CD14-positive monocyte (primary cell): Measurements from ENCODE around the gene SLC4A1. TPM values are rescaled to one million over a fixed set of nuclear protein-coding genes. Genes with fewer than 3 reads are reported as not detected.

ENCODE experiments used
- DNase-seq, 3 donors: peaks; one replicate each; pipeline ENCODE4 v3.0.0-alpha.2; 2011 to 2022
- H2AFZ ChIP-seq: 2 replicates; pipeline ENCODE4 v1.6.0; 2012; ENCODE audit warnings: mild to moderate bottlenecking, low read depth, low read length, inconsistent platforms; ENCODE audit not compliant: insufficient read depth, poor library complexity, severe bottlenecking
- H3K27ac ChIP-seq, 2 donors: 1 replicate in 1 of 2; 2 replicates in 1 of 2; pipeline ENCODE4 v1.5.1; 2012 to 2013; ENCODE audit warnings: low read length in 2 of 2, control low read depth in 1 of 2, inconsistent platforms in 1 of 2, low read depth in 1 of 2, mild to moderate bottlenecking in 1 of 2
- H3K27me3 ChIP-seq, 2 donors: one replicate each; pipeline versions ENCODE4 v1.6.0 to v1.6.1; 2011 to 2013; ENCODE audit warnings: low read length in 2 of 2; ENCODE audit not compliant: control insufficient read depth in 2 of 2, insufficient read depth in 2 of 2
- H3K36me3 ChIP-seq, 2 donors: replicated peaks in 1 of 2; 1 replicate in 1 of 2; 2 replicates in 1 of 2; pipeline versions ENCODE4 v1.5.1 to v1.6.1; 2012 to 2013; ENCODE audit warnings: low read length in 2 of 2, control low read depth in 1 of 2, inconsistent platforms in 1 of 2, mild to moderate bottlenecking in 1 of 2; ENCODE audit not compliant: insufficient read depth in 2 of 2, control insufficient read depth in 1 of 2
- H3K4me1 ChIP-seq, 2 donors: 1 replicate in 1 of 2; 2 replicates in 1 of 2; pipeline versions ENCODE4 v1.5.1 to v1.6.1; 2012 to 2013; ENCODE audit warnings: low read length in 2 of 2, control low read depth in 1 of 2, inconsistent platforms in 1 of 2, mild to moderate bottlenecking in 1 of 2, moderate library complexity in 1 of 2; ENCODE audit not compliant: insufficient read depth in 2 of 2, control insufficient read depth in 1 of 2
- H3K4me2 ChIP-seq: replicated peaks from 2 replicates; pipeline ENCODE3; 2012; ENCODE audit warnings: low read length, moderate library complexity, mild to moderate bottlenecking; ENCODE audit not compliant: poor library complexity, severe bottlenecking; ENCODE audit errors: extremely low read depth
- H3K4me3 ChIP-seq, 3 experiments: fragments of 200-600 bp in 1 of 3; sonication (generic) in 1 of 3; replicated peaks in 1 of 3; 1 replicate in 2 of 3; 2 replicates in 1 of 3; pipeline ENCODE4 v1.5.1; 2011 to 2013; ENCODE audit warnings: low read length in 3 of 3, mild to moderate bottlenecking in 3 of 3, control low read depth in 2 of 3, low read depth in 2 of 3, inconsistent platforms in 1 of 3, moderate library complexity in 1 of 3
- H3K79me2 ChIP-seq: 2 replicates; pipeline ENCODE4 v1.6.0; 2012; ENCODE audit warnings: mild to moderate bottlenecking, control low read depth, inconsistent platforms, low read length, moderate library complexity; ENCODE audit not compliant: insufficient read depth
- H3K9ac ChIP-seq: 2 replicates; pipeline ENCODE4 v1.6.0; 2017; ENCODE audit warnings: low read length, mild to moderate bottlenecking; ENCODE audit not compliant: insufficient read depth, poor library complexity, severe bottlenecking
- H3K9me3 ChIP-seq, 2 donors: replicated peaks in 1 of 2; 1 replicate in 1 of 2; 2 replicates in 1 of 2; pipeline versions ENCODE4 v1.5.1 to v1.6.1; 2012 to 2013; ENCODE audit warnings: low read length in 2 of 2, control low read depth in 1 of 2; ENCODE audit not compliant: control insufficient read depth in 1 of 2, insufficient read depth in 1 of 2
- H4K20me1 ChIP-seq: 2 replicates; pipeline ENCODE4 v1.6.0; 2012; ENCODE audit warnings: mild to moderate bottlenecking, low read length, control low read depth, moderate library complexity; ENCODE audit not compliant: insufficient read depth
- H3K27ac Mint-ChIP-seq, 7 donors: one replicate each; pipeline ENCODE4 v1.8.0; 2020; ENCODE audit warnings: mild to moderate bottlenecking in 7 of 7, mixed read lengths in 7 of 7, moderate library complexity in 6 of 7, inconsistent platforms in 2 of 7
- H3K27me3 Mint-ChIP-seq, 3 donors: one replicate each; pipeline ENCODE4 v1.8.0; 2021 to 2022; ENCODE audit warnings: low read depth in 3 of 3, mild to moderate bottlenecking in 3 of 3, mixed read lengths in 3 of 3, moderate library complexity in 3 of 3, inconsistent platforms in 1 of 3
- H3K36me3 Mint-ChIP-seq, 2 donors: one replicate each; pipeline ENCODE4 v1.8.0; 2020; ENCODE audit warnings: mixed read lengths in 2 of 2, inconsistent platforms in 1 of 2, mild to moderate bottlenecking in 1 of 2
- H3K4me1 Mint-ChIP-seq: one replicate; pipeline ENCODE4 v1.8.0; 2020; ENCODE audit warnings: mild to moderate bottlenecking, mixed read lengths
- H3K4me3 Mint-ChIP-seq, 2 donors: one replicate each; pipeline ENCODE4 v1.8.0; 2020; ENCODE audit warnings: mild to moderate bottlenecking in 2 of 2, mixed read lengths in 2 of 2, moderate library complexity in 1 of 2
- H3K9me3 Mint-ChIP-seq, 7 donors: one replicate each; pipeline ENCODE4 v1.8.0; 2020 to 2022; ENCODE audit warnings: mixed read lengths in 7 of 7, mild to moderate bottlenecking in 6 of 7, moderate library complexity in 6 of 7, inconsistent platforms in 2 of 7
- CTCF ChIP-seq: fragments of 200-600 bp; IDR thresholded peaks from one replicate; pipeline ENCODE4 v1.8.0; 2022; ENCODE audit warnings: antibody characterized with exemption, mild to moderate bottlenecking
- WGBS: methylation state at CpG from one replicate; pipeline ENCODE4 v1.1.5; 2013; ENCODE audit warnings: missing lambda C conversion rate; ENCODE audit not compliant: insufficient coverage; 5-methylcytosine and 5-hydroxymethylcytosine counted together
- intact Hi-C, 2 donors: fragments of 100-400 bp; cut with micrococcal nuclease; formaldehyde crosslinking; loops; one replicate each; pipeline versions ENCODE4 v1.15.0 to v1.15.1; 2023
- polyA minus RNA-seq: library from RNA; depleted of rRNA, polyadenylated mRNA; stranded (reverse); fragments of >200 nt; gene quantifications from 2 replicates; pipeline ENCODE4 v1.2.3, GENCODE V29; 2012
- polyA plus RNA-seq, 3 donors: library from polyadenylated mRNA; depleted of rRNA in 1 of 3; unstranded in 2 of 3; stranded (reverse) in 1 of 3; fragments of 300-500 nt in 2 of 3; fragments of >200 nt in 1 of 3; fragmentation: Illumina TruSeq in 2 of 3; gene quantifications; 1 replicate in 2 of 3; 2 replicates in 1 of 3; pipeline ENCODE4 v1.2.3, GENCODE V29; 2012 to 2021
- total RNA-seq, 12 experiments: library from RNA in 1 of 12; stranded (reverse) in 1 of 12; fragments of 120-200 nt in 1 of 12; gene quantifications; one replicate each; pipeline ENCODE4 v1.2.4 and lab custom pipeline; 2013 to 2026; ENCODE audit warnings: mixed read lengths in 6 of 12, inconsistent platforms in 1 of 12

SLC4A1 gene
- 0.39 TPM for total RNA-seq (2013)
- polyA plus RNA-seq (under 1 TPM in 1 of 3 donors, not detected in 2; 0.04 TPM), polyA minus RNA-seq (not detected in 2 replicates), total RNA-seq (lab: John Stamatoyannopoulos, UW) (0 to 0.75 (median 0.08) reads per million in 11 experiments)

- Histone ChIP-seq H3K36me3 (no peaks in the 10 kb centered on the region), H3K9me3 (no peaks in the 10 kb centered on the region), H2AFZ (no peak within 1 kb of the TSS), H3K4me3 (no peak within 1 kb of the TSS), H3K27me3 (no peaks in the 10 kb centered on the region), H3K9ac (no peak within 1 kb of the TSS), H3K4me1 (no peaks in the 10 kb centered on the region), H3K4me2 (no peak within 1 kb of the TSS), H3K27ac (no peak within 1 kb of the TSS), H4K20me1 (no peaks in the 10 kb centered on the region), H3K79me2 (no peaks in the 10 kb centered on the region)
- DNase-seq = no peak
- intact Hi-C loops = no loop called here
- WGBS = 84% methylated on average over 11 of the region's 14 CpGs
- Mint-ChIP-seq H3K27me3 (peaks cover 6 to 13% (median 9%) of the 10 kb centered on the region in 3 donors), H3K27ac (no peak within 1 kb of the TSS), H3K9me3 (no peaks in the 10 kb centered on the region), H3K4me3 (no peak within 1 kb of the TSS), H3K36me3 (no peaks in the 10 kb centered on the region), H3K4me1 (peaks cover 9% of the 10 kb centered on the region)
- no peak for TF ChIP-seq CTCF
Observed at GRCh38 chr17:44267818-44268490, at the start of gene SLC4A1. TSS of gene SLC4A1 (minus strand) at chr17:44268135. CDS start at chr17:44262866, 5,269 bp downstream.

- Histone ChIP-seq H2AFZ (no peak overlapping the region), H3K79me2 (no peaks in the 10 kb centered on the region), H3K9ac (no peak overlapping the region), H3K27ac (no peak overlapping the region), H3K36me3 (peaks cover 27 to 34% of the 10 kb centered on the region in 2 donors), H3K4me3 (no peak overlapping the region), H3K4me2 (no peak overlapping the region), H3K9me3 (peaks cover 4 to 19% of the 10 kb centered on the region in 2 donors), H4K20me1 (no peaks in the 10 kb centered on the region), H3K4me1 (peaks cover 5 to 14% of the 10 kb centered on the region in 2 donors), H3K27me3 (peaks cover 29 to 56% of the 10 kb centered on the region in 2 donors)
- Mint-ChIP-seq H3K4me1 (peaks cover 14% of the 10 kb centered on the region), H3K27ac (no peak overlapping the region), H3K36me3 (peaks cover 41 to 45% of the 10 kb centered on the region in 2 donors), H3K4me3 (peak overlapping the region in 1 of 2 donors; percentile 68), H3K27me3 (peaks cover 49 to 56% (median 56%) of the 10 kb centered on the region in 3 donors), H3K9me3 (peaks cover 3 to 20% (median 14%) of the 10 kb centered on the region in 7 donors)
- intact Hi-C loops = loop anchor here in 1 of 2 donors (5.0 kb wide), 1 partner anchor 35 kb away; no protein-coding TSS in a partner anchor
- no peak for TF ChIP-seq CTCF
- DNase-seq = no peak
- 90% methylated on average over 3 of the region's 6 CpGs for WGBS
Observed at GRCh38 chr17:44317545-44317944, 49.6 kb upstream of the SLC4A1 start.
